ENCODE measurements around the gene GALNTL6.

GRCh38 chr4:172543249-172543648, 730.0 kb downstream of the GALNTL6 start:
- TF ChIP-seq POLR2A (IDR thresholded peaks at IDR 0.05; ENCODE audit: low read depth, low read length) (no peak), TAF1 (IDR thresholded peaks at IDR 0.05; ENCODE audit: low read depth, low read length) (no peak)
